MCF 10A (cell line): ENCODE results near the gene SLC7A5. TPM values are rescaled to one million over a fixed set of nuclear protein-coding genes. Genes with fewer than 3 reads are reported as not detected.

Experiments used
- BruUV-seq: library from RNA; stranded (reverse); fragments of 400-500 nt; replicated peaks from 2 replicates; lab custom pipeline; 2021; lab: Mats Ljungman, UMichigan
- CTCF ChIA-PET: fragments of 300-600 bp; sonication (Branson Sonifier 250); formaldehyde crosslinking; extraction: SDS; loops from one replicate; lab custom pipeline; 2021; ENCODE audit warnings: antibody characterized with exemption, inconsistent platforms; lab: Yijun Ruan, JAX
- POLR2A ChIA-PET: fragments of 300-600, 350-650 bp; sonication (Branson Sonifier 250); formaldehyde crosslinking; extraction: SDS; loops from one replicate; lab custom pipeline; 2020; ENCODE audit warnings: antibody characterized with exemption, inconsistent platforms; lab: Yijun Ruan, JAX
- DNase-seq: peaks from one replicate; pipeline ENCODE4 v3.0.0-alpha.2; 2018; ENCODE audit not compliant: unreplicated experiment
- H3K27ac Mint-ChIP-seq: one replicate; pipeline ENCODE4 v1.8.0; 2022; ENCODE audit warnings: mild to moderate bottlenecking, low read depth, mixed read lengths; ENCODE audit not compliant: unreplicated experiment
- H3K27me3 Mint-ChIP-seq: one replicate; pipeline ENCODE4 v1.8.0; 2022; ENCODE audit warnings: mixed read lengths; ENCODE audit not compliant: insufficient read depth, unreplicated experiment
- H3K36me3 Mint-ChIP-seq: one replicate; pipeline ENCODE4 v1.8.0; 2022; ENCODE audit warnings: mild to moderate bottlenecking, moderate library complexity, mixed read lengths; ENCODE audit not compliant: insufficient read depth, unreplicated experiment
- H3K4me1 Mint-ChIP-seq: one replicate; pipeline ENCODE4 v1.8.0; 2022; ENCODE audit warnings: mixed read lengths; ENCODE audit not compliant: insufficient read depth, unreplicated experiment
- H3K4me3 Mint-ChIP-seq: one replicate; pipeline ENCODE4 v1.8.0; 2022; ENCODE audit warnings: mild to moderate bottlenecking, moderate library complexity, mixed read lengths; ENCODE audit not compliant: unreplicated experiment
- H3K9me3 Mint-ChIP-seq: one replicate; pipeline ENCODE4 v1.8.0; 2022; ENCODE audit warnings: mixed read lengths; ENCODE audit not compliant: unreplicated experiment
- CTCF ChIP-seq: fragments of 200-600 bp; IDR thresholded peaks from one replicate; pipeline ENCODE4 v1.8.0; 2022; ENCODE audit warnings: antibody characterized with exemption, mild to moderate bottlenecking; ENCODE audit not compliant: unreplicated experiment
- intact Hi-C: fragments of 100-400 bp; cut with micrococcal nuclease; formaldehyde crosslinking; loops from 2 replicates; pipeline ENCODE4 v1.14.1; 2022
- total RNA-seq: library from RNA; stranded (reverse); gene quantifications from 2 replicates; pipeline ENCODE4 v1.2.3, GENCODE V29; 2022

Gene SLC7A5
- total RNA-seq, 1 experiment from 2014 or later, result 1,007 TPM

- ChIA-PET CTCF (interaction anchor here (0.7 to 7.6 kb wide), 4 partner anchors 17 to 54 kb away, joined by 4 to 63 read pairs (median 10); no protein-coding TSS in a partner anchor), POLR2A (interaction anchor here (0.6 to 3.1 kb wide), 12 partner anchors 12 to 54 kb away, joined by 3 to 18 read pairs (median 4); no protein-coding TSS in a partner anchor)
- Mint-ChIP-seq H3K4me3 (no peak overlapping the region), H3K27ac (no peak overlapping the region), H3K27me3 (no peaks in the 10 kb centered on the region), H3K36me3 (peaks cover 99% of the 10 kb centered on the region), H3K4me1 (no peaks in the 10 kb centered on the region), H3K9me3 (no peaks in the 10 kb centered on the region)
- no peak for TF ChIP-seq CTCF
- intact Hi-C loops, result no loop called here
- BruUV-seq, result no TSS peak
- DNase-seq, result no peak
Observed at GRCh38 chr16:87832741-87833502, 36.4 kb downstream of the SLC7A5 start.

DNA sequence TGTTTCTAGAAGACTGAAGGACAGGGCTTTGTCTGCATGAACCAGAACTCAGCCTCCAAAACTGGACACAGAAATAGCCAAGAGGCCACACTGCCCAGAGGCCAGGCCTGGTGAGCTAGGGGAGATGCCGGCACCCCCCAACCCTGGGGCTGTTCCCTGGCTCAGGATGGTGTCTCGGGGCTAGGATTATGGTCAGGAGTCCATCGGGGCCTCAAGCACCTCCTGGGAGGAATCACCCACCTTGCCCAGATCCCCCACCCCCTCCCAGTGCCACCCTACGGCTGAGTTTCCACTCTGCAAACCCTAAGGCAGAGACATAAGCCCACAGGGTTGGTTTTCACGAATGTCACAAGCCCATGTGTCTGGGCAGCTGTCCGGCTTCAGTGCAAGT lies 37.2 kb downstream of the SLC7A5 start:
- Mint-ChIP-seq H3K27me3 (no peaks in the 10 kb centered on the region), H3K4me3 (no peak overlapping the region), H3K27ac (no peak overlapping the region), H3K36me3 (peaks cover 96% of the 10 kb centered on the region), H3K9me3 (no peaks in the 10 kb centered on the region), H3K4me1 (no peaks in the 10 kb centered on the region)
- ChIA-PET POLR2A (interaction anchor here (0.6 to 2.5 kb wide), 9 partner anchors 15 to 53 kb away, joined by 3 to 14 read pairs (median 3); no protein-coding TSS in a partner anchor), CTCF (interaction anchor here (0.7 to 2.4 kb wide), 3 partner anchors 18 to 53 kb away, joined by 4 to 11 read pairs (median 8); no protein-coding TSS in a partner anchor)
- no peak for TF ChIP-seq CTCF
- no peak for DNase-seq
- BruUV-seq, result no TSS peak
- intact Hi-C loops, result no loop called here

DNA sequence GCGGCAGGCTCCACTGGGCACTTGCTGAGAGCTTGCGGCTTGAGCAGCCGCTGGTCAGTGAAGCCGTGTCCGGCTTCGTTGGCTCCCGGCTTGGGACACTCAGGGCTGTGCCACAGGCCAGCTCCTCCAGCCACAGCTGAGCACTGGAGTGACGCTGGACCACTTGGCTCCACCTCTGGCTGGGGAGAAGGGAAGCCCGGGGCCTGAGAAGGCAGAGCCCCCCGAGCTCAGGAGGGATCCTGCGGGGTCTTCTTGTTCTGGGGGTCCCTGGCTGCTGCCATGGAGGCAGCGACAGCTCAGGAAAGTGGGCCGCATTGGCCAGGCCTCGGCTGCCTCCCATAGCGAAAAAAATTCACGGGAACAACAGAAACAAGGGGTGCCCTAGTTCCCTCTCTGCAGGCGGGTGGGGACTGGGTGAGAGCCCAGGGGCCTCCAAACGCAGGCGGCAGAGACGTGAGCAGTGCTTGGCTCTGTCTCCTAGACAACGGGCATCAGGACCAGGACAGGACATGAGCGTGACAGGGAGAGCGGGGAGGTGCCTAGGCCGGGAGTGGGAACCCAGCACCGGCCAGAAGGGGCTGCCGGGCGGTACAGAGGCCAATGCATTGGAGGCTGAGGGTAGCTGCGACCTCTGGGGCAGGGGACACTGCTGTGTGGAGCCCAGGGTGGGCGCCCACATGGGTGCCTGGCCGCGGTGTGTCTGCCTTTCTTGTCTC lies 37.7 kb downstream of the SLC7A5 start:
- ChIA-PET POLR2A (interaction anchor here (0.7 to 2.5 kb wide), 7 partner anchors 17 to 53 kb away, joined by 3 to 14 read pairs (median 7); no protein-coding TSS in a partner anchor), CTCF (interaction anchor here (0.7 to 2.4 kb wide), 4 partner anchors 18 to 53 kb away, joined by 3 to 11 read pairs (median 6); no protein-coding TSS in a partner anchor)
- no peak for TF ChIP-seq CTCF
- intact Hi-C loops, result no loop called here
- no peaks in the 10 kb centered on the region for H3K9me3 Mint-ChIP-seq
- H3K36me3 Mint-ChIP-seq, result peaks cover 96% of the 10 kb centered on the region
- BruUV-seq, result no TSS peak
- no peaks in the 10 kb centered on the region for H3K27me3 Mint-ChIP-seq
- H3K27ac Mint-ChIP-seq, result no peak overlapping the region
- no peak for DNase-seq
- H3K4me3 Mint-ChIP-seq, result no peak overlapping the region
- no peaks in the 10 kb centered on the region for H3K4me1 Mint-ChIP-seq
